KMS-11 (cell line): ENCODE measurements around the gene GARIN5B.

Source experiments
- H2AFZ ChIP-seq: fragments of 200-600 bp; sonication (generic); 2 replicates; pipeline ENCODE4 v1.6.1; 2016; ENCODE audit warnings: antibody characterized with exemption, mixed run types, low read depth
- H3K27ac ChIP-seq: fragments of 200-600 bp; sonication (generic); 2 replicates; pipeline ENCODE4 v1.6.1; 2016; ENCODE audit warnings: mild to moderate bottlenecking, mixed run types
- H3K27me3 ChIP-seq: fragments of 200-600 bp; sonication (generic); 2 replicates; pipeline ENCODE4 v1.6.1; 2017; ENCODE audit warnings: mild to moderate bottlenecking, low read depth, mixed run types, moderate library complexity; ENCODE audit not compliant: insufficient read depth
- H3K36me3 ChIP-seq: fragments of 200-600 bp; sonication (generic); 2 replicates; pipeline ENCODE4 v1.6.1; 2017; ENCODE audit warnings: mild to moderate bottlenecking, mixed run types; ENCODE audit not compliant: insufficient read depth
- H3K4me1 ChIP-seq: fragments of 200-600 bp; sonication (generic); 2 replicates; pipeline ENCODE4 v1.6.1; 2016; ENCODE audit warnings: mild to moderate bottlenecking, low read depth, mixed run types; ENCODE audit not compliant: poor library complexity, severe bottlenecking
- H3K4me2 ChIP-seq: fragments of 200-600 bp; sonication (generic); 2 replicates; pipeline ENCODE4 v1.7.0; 2016; ENCODE audit warnings: mild to moderate bottlenecking, mixed run types
- H3K4me3 ChIP-seq: fragments of 200-600 bp; sonication (generic); IDR thresholded peaks from 2 replicates; pipeline ENCODE4 v1.6.1; 2017; ENCODE audit warnings: low read depth, low read length, mixed read lengths; ENCODE audit not compliant: insufficient read depth
- H3K79me2 ChIP-seq: fragments of 200-600 bp; sonication (generic); 2 replicates; pipeline ENCODE4 v1.6.1; 2016; ENCODE audit warnings: low read depth, mixed run types; ENCODE audit not compliant: insufficient read depth
- H3K9ac ChIP-seq: fragments of 200-600 bp; sonication (generic); 2 replicates; pipeline ENCODE4 v1.6.1; 2016; ENCODE audit warnings: mild to moderate bottlenecking, mixed run types
- H4K20me1 ChIP-seq: fragments of 200-600 bp; sonication (generic); 2 replicates; pipeline ENCODE4 v1.6.1; 2016; ENCODE audit warnings: mild to moderate bottlenecking, mixed run types; ENCODE audit not compliant: insufficient read depth
- TF ChIP-seq, protein P1 (sequence below): fragments of 200-600 bp; sonication (generic); conservative IDR thresholded peaks from 2 replicates; pipeline ENCODE4 v1.6.1; 2017; ENCODE audit warnings: low read depth, mild to moderate bottlenecking, antibody characterized with exemption, low read length, moderate library complexity, mixed read lengths

The GARIN5B gene

DNA sequence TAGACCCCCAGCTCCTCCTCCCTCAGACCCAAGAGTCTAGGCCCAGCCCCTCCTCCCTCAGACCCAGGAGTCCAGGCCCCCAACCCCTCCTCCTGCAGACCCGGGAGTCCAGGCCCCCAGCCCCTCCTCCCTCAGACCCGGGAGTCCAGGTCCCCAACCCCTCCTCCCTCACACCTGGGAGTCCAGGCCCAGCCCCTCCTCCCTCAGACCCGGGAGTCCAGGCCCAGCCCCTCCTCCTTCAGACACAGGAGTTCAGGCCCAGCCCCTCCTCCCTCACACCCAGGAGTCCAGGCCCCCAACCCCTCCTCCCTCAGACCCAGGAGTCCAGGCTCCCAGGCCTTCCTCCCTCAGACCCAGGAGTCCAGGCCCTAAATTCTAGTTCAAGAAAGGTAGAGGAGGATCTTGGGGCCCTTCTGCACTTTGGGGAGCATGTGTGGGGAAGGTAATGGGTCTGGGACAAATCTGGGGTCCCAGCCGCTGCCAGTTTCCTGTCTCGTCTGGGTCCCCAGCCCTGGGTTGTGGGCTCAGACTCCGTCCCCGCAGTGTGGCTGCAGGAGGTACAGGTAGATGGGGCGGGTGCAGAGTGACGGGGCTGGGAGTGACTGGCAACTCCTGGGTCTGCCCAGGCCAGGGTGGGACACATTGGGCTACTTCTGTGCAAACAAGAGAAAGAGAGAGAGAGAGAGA lies 10.4 kb upstream of the GARIN5B start:
- no peak overlapping the region for H3K4me3 ChIP-seq
- H2AFZ ChIP-seq: no peak overlapping the region
- H3K4me1 ChIP-seq: peaks cover 10% of the 10 kb centered on the region
- no peak overlapping the region for H3K4me2 ChIP-seq
- H3K27ac ChIP-seq: no peak overlapping the region
- TF ChIP-seq, protein P1, sequence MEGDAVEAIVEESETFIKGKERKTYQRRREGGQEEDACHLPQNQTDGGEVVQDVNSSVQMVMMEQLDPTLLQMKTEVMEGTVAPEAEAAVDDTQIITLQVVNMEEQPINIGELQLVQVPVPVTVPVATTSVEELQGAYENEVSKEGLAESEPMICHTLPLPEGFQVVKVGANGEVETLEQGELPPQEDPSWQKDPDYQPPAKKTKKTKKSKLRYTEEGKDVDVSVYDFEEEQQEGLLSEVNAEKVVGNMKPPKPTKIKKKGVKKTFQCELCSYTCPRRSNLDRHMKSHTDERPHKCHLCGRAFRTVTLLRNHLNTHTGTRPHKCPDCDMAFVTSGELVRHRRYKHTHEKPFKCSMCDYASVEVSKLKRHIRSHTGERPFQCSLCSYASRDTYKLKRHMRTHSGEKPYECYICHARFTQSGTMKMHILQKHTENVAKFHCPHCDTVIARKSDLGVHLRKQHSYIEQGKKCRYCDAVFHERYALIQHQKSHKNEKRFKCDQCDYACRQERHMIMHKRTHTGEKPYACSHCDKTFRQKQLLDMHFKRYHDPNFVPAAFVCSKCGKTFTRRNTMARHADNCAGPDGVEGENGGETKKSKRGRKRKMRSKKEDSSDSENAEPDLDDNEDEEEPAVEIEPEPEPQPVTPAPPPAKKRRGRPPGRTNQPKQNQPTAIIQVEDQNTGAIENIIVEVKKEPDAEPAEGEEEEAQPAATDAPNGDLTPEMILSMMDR: no peak
- peaks cover 44% of the 10 kb centered on the region for H3K27me3 ChIP-seq
- no peaks in the 10 kb centered on the region for H3K79me2 ChIP-seq
- H4K20me1 ChIP-seq: no peaks in the 10 kb centered on the region
- no peaks in the 10 kb centered on the region for H3K36me3 ChIP-seq
- H3K9ac ChIP-seq: no peak overlapping the region

DNA sequence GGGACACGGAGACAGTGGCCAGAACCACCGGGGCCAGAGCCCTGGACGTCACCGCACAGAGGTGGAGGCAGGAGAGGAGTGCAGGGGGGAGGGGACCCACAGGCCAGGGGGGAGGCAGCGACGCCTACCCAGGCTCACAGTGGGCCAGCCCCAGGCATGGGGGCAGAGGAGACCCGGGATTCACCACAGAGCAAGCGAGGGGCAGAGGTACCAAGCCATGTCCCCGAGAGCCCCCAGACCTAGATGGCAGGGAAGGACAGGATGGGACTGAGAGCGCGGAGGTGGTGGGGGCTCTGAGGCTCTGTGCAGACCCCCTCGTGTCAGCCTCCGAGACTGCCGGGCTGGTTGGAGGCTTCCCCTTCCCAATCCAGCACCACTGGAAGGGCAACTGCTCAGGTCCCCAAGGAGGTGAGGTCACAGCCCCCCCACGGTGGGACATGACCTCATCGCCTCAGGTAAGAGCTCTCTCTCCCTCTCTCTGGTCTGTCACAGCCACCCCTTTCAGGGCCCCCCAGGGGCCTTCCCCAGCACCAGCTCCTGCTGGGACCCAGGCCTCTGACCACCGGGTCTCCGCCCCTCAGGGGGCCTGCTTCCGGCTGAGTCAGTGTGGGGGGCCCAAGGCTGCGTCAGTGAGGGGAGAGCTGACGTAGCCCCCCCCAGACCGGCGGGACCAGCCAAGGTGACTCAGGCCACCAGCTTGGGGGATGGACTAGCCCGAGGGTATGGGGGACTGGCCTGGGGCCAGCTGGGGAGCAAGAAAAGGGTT lies 9.4 kb upstream of the GARIN5B start:
- Histone ChIP-seq H2AFZ (no peak overlapping the region), H3K27ac (no peak overlapping the region), H3K27me3 (peaks cover 52% of the 10 kb centered on the region), H3K79me2 (no peaks in the 10 kb centered on the region), H4K20me1 (no peaks in the 10 kb centered on the region), H3K36me3 (no peaks in the 10 kb centered on the region), H3K4me3 (no peak overlapping the region), H3K4me2 (no peak overlapping the region), H3K9ac (no peak overlapping the region), H3K4me1 (peaks cover 10% of the 10 kb centered on the region)
- TF ChIP-seq, protein P1: no peak

DNA sequence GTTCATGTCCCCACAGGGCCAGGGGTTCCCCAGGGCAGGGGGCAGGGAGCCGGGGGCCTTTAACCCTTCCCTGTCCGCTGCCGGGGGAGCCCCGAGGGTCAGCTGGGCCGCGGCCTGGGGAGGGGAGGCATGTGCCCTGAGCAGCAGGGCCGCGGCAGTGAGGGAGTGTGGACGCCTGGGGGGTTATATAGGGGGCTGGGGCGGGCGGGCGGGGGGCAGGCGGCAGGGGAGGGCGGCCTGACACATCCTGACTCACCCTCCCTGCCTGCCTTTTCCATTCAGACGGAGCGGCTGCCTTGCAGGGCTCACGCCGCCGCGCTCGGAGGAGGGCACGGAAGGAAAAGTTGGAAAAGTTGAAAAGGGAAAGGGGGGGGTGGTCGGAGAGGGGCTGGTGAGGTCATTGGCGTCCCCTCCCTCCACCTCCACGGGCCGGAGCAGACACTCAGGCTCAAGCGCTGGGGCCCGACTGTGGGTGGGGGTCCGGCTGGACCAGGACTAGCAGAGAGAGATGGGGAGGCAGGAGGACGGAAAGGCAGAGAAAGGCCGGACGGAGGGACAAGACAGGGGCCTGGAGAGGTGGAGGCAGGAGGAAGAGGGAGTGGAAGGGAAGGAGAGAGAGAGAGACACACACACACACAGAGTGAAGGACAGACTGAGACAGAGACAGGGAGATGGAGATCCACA lies 7.4 kb upstream of the GARIN5B start, which contains the start of gene IL11:
Gene IL11 (minus strand): TSS at position 159 of the 684 bp plus-strand sequence. CDS start 153 bp downstream, at position 6.
- Histone ChIP-seq H3K9ac (no peak within 1 kb of the TSS), H4K20me1 (no peaks in the 10 kb centered on the region), H2AFZ (no peak within 1 kb of the TSS), H3K4me3 (no peak within 1 kb of the TSS), H3K4me1 (peaks cover 2% of the 10 kb centered on the region), H3K4me2 (no peak within 1 kb of the TSS), H3K36me3 (no peaks in the 10 kb centered on the region), H3K79me2 (no peaks in the 10 kb centered on the region), H3K27me3 (peaks cover 62% of the 10 kb centered on the region), H3K27ac (no peak within 1 kb of the TSS)
- TF ChIP-seq, protein P1: no peak

DNA sequence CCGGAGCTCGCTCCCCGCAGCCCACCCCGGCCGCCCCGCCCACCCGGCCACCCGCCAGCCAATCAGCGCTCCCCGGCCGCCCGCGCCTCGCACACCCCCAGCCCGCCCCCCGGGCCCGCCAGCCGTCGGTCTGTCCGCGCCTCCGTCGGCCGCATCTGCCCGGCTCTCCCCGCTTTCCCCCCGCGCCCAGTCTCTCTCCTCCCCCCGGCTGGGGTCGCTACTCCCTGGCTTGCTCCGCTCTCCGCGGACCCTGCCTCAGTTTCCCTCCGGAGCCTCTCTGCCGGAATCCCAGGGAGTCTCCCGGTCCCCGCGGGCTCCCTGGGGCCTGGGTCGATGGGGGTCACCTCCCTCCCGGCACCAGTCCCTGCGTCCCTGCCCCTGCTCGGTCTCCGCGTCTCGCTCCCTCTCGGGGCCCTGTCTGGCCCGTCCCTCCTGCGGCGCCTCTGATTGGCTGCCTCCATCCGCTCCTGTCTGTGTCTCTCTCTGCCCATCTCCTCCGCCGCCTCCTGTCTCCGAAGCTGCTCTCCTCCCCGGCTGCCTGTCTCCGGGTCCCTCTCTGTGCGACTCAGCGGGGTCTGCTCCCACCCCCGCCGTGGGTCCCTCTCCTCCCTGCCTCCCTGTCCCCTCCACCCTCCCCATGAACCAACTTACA lies 6.7 kb upstream of the GARIN5B start:
- Histone ChIP-seq H3K79me2 (no peaks in the 10 kb centered on the region), H3K4me1 (no peaks in the 10 kb centered on the region), H3K4me3 (no peak overlapping the region), H2AFZ (no peak overlapping the region), H3K4me2 (no peak overlapping the region), H3K27ac (no peak overlapping the region), H3K36me3 (no peaks in the 10 kb centered on the region), H3K27me3 (peaks cover 66% of the 10 kb centered on the region), H4K20me1 (no peaks in the 10 kb centered on the region), H3K9ac (no peak overlapping the region)
- TF ChIP-seq, protein P1: no peak
